RWPE1 (cell line): ENCODE data around the gene PTPRD.

Source experiments
- CTCF ChIA-PET: fragments of 350-600 bp; sonication (Branson Sonifier 250); formaldehyde crosslinking; extraction: SDS; loops from one replicate; lab custom pipeline; 2021; lab: Yijun Ruan, JAX
- POLR2A ChIA-PET: fragments of 400-600 bp; formaldehyde crosslinking; extraction: SDS; loops from one replicate; lab custom pipeline; 2020; ENCODE audit warnings: antibody characterized with exemption; ENCODE audit not compliant: low non-redundant PET; lab: Yijun Ruan, JAX
- DNase-seq: peaks from one replicate; pipeline ENCODE4 v3.0.0; 2012; ENCODE audit warnings: low spot score
- H3K27ac ChIP-seq: fragments of 450-650 bp; 2 replicates; pipeline ENCODE4 v1.5.1; 2017
- TF ChIP-seq, protein P1 (sequence below): fragments of 450-650 bp; conservative IDR thresholded peaks from 2 replicates; pipeline ENCODE4 v1.5.1; 2017; ENCODE audit warnings: low read depth, mild to moderate bottlenecking

The PTPRD gene

GRCh38 chr9:8429157-8429556 lies 2183.6 kb downstream of the PTPRD start:
- H3K27ac ChIP-seq = no peak overlapping the region
- ChIA-PET POLR2A (no interaction called here), CTCF (no interaction called here)
- TF ChIP-seq, protein P1, sequence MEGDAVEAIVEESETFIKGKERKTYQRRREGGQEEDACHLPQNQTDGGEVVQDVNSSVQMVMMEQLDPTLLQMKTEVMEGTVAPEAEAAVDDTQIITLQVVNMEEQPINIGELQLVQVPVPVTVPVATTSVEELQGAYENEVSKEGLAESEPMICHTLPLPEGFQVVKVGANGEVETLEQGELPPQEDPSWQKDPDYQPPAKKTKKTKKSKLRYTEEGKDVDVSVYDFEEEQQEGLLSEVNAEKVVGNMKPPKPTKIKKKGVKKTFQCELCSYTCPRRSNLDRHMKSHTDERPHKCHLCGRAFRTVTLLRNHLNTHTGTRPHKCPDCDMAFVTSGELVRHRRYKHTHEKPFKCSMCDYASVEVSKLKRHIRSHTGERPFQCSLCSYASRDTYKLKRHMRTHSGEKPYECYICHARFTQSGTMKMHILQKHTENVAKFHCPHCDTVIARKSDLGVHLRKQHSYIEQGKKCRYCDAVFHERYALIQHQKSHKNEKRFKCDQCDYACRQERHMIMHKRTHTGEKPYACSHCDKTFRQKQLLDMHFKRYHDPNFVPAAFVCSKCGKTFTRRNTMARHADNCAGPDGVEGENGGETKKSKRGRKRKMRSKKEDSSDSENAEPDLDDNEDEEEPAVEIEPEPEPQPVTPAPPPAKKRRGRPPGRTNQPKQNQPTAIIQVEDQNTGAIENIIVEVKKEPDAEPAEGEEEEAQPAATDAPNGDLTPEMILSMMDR = no peak
- no peak for DNase-seq

DNA sequence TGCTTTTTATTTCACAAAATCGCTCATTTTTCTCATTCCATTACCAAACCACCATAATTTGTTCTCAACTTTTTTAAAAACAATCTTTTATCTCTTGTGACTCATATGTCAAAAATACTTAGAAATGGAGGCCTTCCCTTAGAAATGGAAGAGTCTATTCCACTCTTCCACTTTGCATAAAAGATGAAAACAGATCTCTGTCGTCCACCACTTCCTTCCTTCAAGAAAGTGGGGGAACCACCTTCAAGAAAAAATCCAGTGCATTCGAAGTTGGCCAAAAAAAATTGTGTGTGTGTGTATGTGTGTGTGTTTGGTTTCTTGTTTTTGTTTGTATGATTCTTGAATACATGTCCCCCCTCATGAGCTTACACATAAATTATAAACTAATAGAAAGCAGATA lies 2184.4 kb downstream of the PTPRD start:
- H3K27ac ChIP-seq = no peak overlapping the region
- ChIA-PET CTCF (no interaction called here), POLR2A (no interaction called here)
- TF ChIP-seq, protein P1 = no peak
- DNase-seq = no peak

GRCh38 chr9:8424786-8425410 lies 2187.9 kb downstream of the PTPRD start:
- POLR2A ChIA-PET = no interaction called here
- no peak overlapping the region for H3K27ac ChIP-seq
- DNase-seq = no peak
- TF ChIP-seq, protein P1 = no peak
- CTCF ChIA-PET = no interaction called here

GRCh38 chr9:8420416-8420815 lies 2192.4 kb downstream of the PTPRD start:
- DNase-seq = no peak
- no peak overlapping the region for H3K27ac ChIP-seq
- TF ChIP-seq, protein P1 = no peak
- ChIA-PET CTCF (no interaction called here), POLR2A (no interaction called here)

- ChIA-PET CTCF (no interaction called here), POLR2A (no interaction called here)
- H3K27ac ChIP-seq = no peak overlapping the region
- no peak for DNase-seq
- TF ChIP-seq, protein P1 = no peak
Observed at GRCh38 chr9:8419596-8420275, 2193.1 kb downstream of the PTPRD start.

DNA sequence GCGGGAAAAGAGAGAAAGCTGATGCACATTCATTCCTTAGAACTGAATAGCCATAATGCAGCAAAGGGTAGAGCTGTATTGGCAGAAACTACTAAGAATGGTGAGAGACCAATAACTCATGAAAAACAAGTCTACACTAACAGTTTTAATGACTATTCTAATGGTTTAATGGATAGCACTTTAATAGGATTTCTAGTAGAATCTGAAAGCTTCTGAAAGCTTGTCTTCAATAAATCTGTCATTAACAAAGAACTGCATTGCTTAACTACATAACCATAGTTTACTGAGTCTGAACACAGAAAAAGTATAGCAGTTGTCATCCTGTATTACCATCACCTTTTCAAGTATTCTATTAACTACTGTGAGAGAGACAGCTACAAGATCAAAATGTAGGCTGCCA lies 2195.5 kb downstream of the PTPRD start:
- DNase-seq = no peak
- ChIA-PET POLR2A (no interaction called here), CTCF (no interaction called here)

More for the DNA sequence above, 2195.5 kb downstream of the PTPRD start:
- no peak overlapping the region for H3K27ac ChIP-seq
- TF ChIP-seq, protein P1 = no peak
